Neural crest cell (in vitro differentiated cells): ENCODE results near the gene C22orf39. TPM values are rescaled to one million over a fixed set of nuclear protein-coding genes. Genes with fewer than 3 reads are reported as not detected.

ENCODE experiments used
- DNase-seq: peaks from one replicate; pipeline ENCODE4 v3.0.0; 2021; ENCODE audit warnings: low read depth, mixed read lengths, low spot score
- H3K27ac Mint-ChIP-seq: one replicate; pipeline ENCODE4 v1.8.0; 2021; ENCODE audit warnings: mild to moderate bottlenecking, mixed read lengths; ENCODE audit not compliant: unreplicated experiment
- H3K27me3 Mint-ChIP-seq: 2 replicates; pipeline ENCODE4 v1.8.0; 2021; ENCODE audit warnings: low read depth, mild to moderate bottlenecking, mixed read lengths
- H3K36me3 Mint-ChIP-seq: 2 replicates; pipeline ENCODE4 v1.8.0; 2021; ENCODE audit warnings: low read depth, mild to moderate bottlenecking, mixed read lengths
- H3K4me1 Mint-ChIP-seq: 2 replicates; pipeline ENCODE4 v1.8.0; 2021; ENCODE audit warnings: mixed read lengths
- H3K4me3 Mint-ChIP-seq: one replicate; pipeline ENCODE4 v1.8.0; 2021; ENCODE audit warnings: mild to moderate bottlenecking, mixed read lengths
- H3K9me3 Mint-ChIP-seq: 2 replicates; pipeline ENCODE4 v1.8.0; 2021; ENCODE audit warnings: mixed read lengths
- total RNA-seq: library from RNA; stranded (reverse); gene quantifications from 2 replicates; pipeline ENCODE4 v1.2.1, GENCODE V29; 2021
- TF ChIP-seq, protein P1 (sequence below): fragments of 200-600 bp; sonication (generic); conservative IDR thresholded peaks from 2 replicates; pipeline ENCODE4 v1.5.0; 2021; ENCODE audit warnings: antibody characterized with exemption, mild to moderate bottlenecking

The C22orf39 gene
- total RNA-seq, 1 donor from 2014 or later, result 38.0 TPM

- H3K9me3 Mint-ChIP-seq, result no peaks in the 10 kb centered on the region
- H3K36me3 Mint-ChIP-seq, result peaks cover 6% of the 10 kb centered on the region
- no peaks in the 10 kb centered on the region for H3K27me3 Mint-ChIP-seq
- H3K27ac Mint-ChIP-seq, result no peak overlapping the region
- TF ChIP-seq, protein P1, sequence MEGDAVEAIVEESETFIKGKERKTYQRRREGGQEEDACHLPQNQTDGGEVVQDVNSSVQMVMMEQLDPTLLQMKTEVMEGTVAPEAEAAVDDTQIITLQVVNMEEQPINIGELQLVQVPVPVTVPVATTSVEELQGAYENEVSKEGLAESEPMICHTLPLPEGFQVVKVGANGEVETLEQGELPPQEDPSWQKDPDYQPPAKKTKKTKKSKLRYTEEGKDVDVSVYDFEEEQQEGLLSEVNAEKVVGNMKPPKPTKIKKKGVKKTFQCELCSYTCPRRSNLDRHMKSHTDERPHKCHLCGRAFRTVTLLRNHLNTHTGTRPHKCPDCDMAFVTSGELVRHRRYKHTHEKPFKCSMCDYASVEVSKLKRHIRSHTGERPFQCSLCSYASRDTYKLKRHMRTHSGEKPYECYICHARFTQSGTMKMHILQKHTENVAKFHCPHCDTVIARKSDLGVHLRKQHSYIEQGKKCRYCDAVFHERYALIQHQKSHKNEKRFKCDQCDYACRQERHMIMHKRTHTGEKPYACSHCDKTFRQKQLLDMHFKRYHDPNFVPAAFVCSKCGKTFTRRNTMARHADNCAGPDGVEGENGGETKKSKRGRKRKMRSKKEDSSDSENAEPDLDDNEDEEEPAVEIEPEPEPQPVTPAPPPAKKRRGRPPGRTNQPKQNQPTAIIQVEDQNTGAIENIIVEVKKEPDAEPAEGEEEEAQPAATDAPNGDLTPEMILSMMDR, result no peak
- DNase-seq, result no peak
- H3K4me1 Mint-ChIP-seq, result no peaks in the 10 kb centered on the region
- no peak overlapping the region for H3K4me3 Mint-ChIP-seq
These were observed 15.5 kb upstream of the C22orf39 start for GRCh38 chr22:19463008-19463407.

- no peaks in the 10 kb centered on the region for H3K4me1 Mint-ChIP-seq
- DNase-seq, result no peak
- TF ChIP-seq, protein P1, result no peak
- no peak overlapping the region for H3K4me3 Mint-ChIP-seq
- H3K27me3 Mint-ChIP-seq, result no peaks in the 10 kb centered on the region
- no peak overlapping the region for H3K27ac Mint-ChIP-seq
- H3K36me3 Mint-ChIP-seq, result peaks cover 6% of the 10 kb centered on the region
- no peaks in the 10 kb centered on the region for H3K9me3 Mint-ChIP-seq
These were observed 14.0 kb upstream of the C22orf39 start for GRCh38 chr22:19461506-19461905.

- no peaks in the 10 kb centered on the region for H3K4me1 Mint-ChIP-seq
- H3K36me3 Mint-ChIP-seq, result peaks cover 6% of the 10 kb centered on the region
- no peak overlapping the region for H3K4me3 Mint-ChIP-seq
- TF ChIP-seq, protein P1, result no peak
- H3K27ac Mint-ChIP-seq, result no peak overlapping the region
- DNase-seq, result no peak
- H3K9me3 Mint-ChIP-seq, result no peaks in the 10 kb centered on the region
- H3K27me3 Mint-ChIP-seq, result no peaks in the 10 kb centered on the region
These were observed 12.5 kb upstream of the C22orf39 start for GRCh38 chr22:19460036-19460435.

DNA sequence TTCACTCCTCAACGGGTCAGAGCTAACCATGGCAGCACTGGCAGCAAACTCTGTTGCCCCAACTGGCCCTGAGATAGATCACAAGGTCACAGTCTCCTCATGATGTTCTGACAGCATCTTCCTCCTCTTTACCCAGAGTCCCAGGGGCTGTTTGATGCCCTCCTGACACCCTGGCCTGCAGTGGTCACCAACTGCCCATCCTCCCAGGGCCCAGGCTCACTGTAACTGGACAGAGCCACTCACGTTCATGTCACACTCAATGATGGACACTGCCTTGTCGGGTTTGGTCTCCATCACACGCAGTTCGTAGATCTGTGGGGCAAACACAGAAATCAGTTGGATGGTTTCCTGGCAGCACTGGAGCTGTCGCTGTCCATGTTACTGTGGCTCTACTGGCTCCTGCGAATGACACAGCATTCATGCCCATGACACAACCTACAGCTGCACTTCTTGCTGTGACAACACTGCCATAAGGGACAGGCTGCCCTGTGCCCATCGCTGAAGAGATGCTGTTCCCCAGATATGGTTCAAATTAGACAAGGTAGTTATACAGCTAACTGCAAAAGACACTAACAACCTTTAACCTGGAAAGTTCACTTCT lies 10.4 kb upstream of the C22orf39 start:
- TF ChIP-seq, protein P1, result no peak
- Mint-ChIP-seq H3K4me3 (no peak overlapping the region), H3K9me3 (no peaks in the 10 kb centered on the region), H3K36me3 (peaks cover 9% of the 10 kb centered on the region), H3K4me1 (no peaks in the 10 kb centered on the region), H3K27me3 (no peaks in the 10 kb centered on the region), H3K27ac (no peak overlapping the region)
- no peak for DNase-seq

- no peak overlapping the region for H3K27ac Mint-ChIP-seq
- DNase-seq, result no peak
- H3K4me1 Mint-ChIP-seq, result no peaks in the 10 kb centered on the region
- TF ChIP-seq, protein P1, result no peak
- peaks cover 15% of the 10 kb centered on the region for H3K36me3 Mint-ChIP-seq
- H3K9me3 Mint-ChIP-seq, result no peaks in the 10 kb centered on the region
- no peak overlapping the region for H3K4me3 Mint-ChIP-seq
- H3K27me3 Mint-ChIP-seq, result no peaks in the 10 kb centered on the region
These were observed 9.0 kb upstream of the C22orf39 start for GRCh38 chr22:19456541-19456940.
